CD4-positive, CD25-positive, alpha-beta regulatory T cell (primary cell): Measurements from ENCODE around the gene MTMR4. TPM values are rescaled to one million over a fixed set of nuclear protein-coding genes. Genes with fewer than 3 reads are reported as not detected.
"Not testable (repeated sequence)": the region's sequence is repeated elsewhere in the genome, so short reads cannot be mapped to it uniquely, and the experiment has no call there.

ENCODE experiments used
- ATAC-seq, 2 donors: fragments of 150-1000 bp; cut with Tn5 transposase; one replicate each; pipeline ENCODE4 v1.10.0; 2021; ENCODE audit warnings: low read depth in 2 of 2, moderate number of reproducible peaks in 2 of 2, moderate library complexity in 1 of 2
- DNase-seq, 3 donors: peaks; one replicate each; pipeline versions ENCODE4 v3.0.0 to v3.0.0-alpha.2; 2012 to 2022; ENCODE audit warnings: mixed read lengths in 1 of 3
- H3K27ac ChIP-seq: one replicate; pipeline ENCODE4 v1.7.0; 2013; ENCODE audit warnings: mild to moderate bottlenecking, low read length; ENCODE audit not compliant: insufficient read depth, poor library complexity, severe bottlenecking
- H3K27me3 ChIP-seq: one replicate; pipeline ENCODE4 v1.7.0; 2013; ENCODE audit warnings: low read length; ENCODE audit not compliant: control insufficient read depth, insufficient read depth
- H3K36me3 ChIP-seq: one replicate; pipeline ENCODE4 v1.7.0; 2013; ENCODE audit warnings: mild to moderate bottlenecking, low read length, moderate library complexity; ENCODE audit not compliant: control insufficient read depth, insufficient read depth
- H3K4me1 ChIP-seq: 2 replicates; pipeline ENCODE4 v1.7.0; 2013; ENCODE audit warnings: mild to moderate bottlenecking, low read length; ENCODE audit not compliant: insufficient read depth, control insufficient read depth, poor library complexity, severe bottlenecking
- H3K4me3 ChIP-seq: one replicate; pipeline ENCODE4 v1.7.0; 2013; ENCODE audit warnings: low read depth, mild to moderate bottlenecking, low read length, moderate library complexity
- H3K9me3 ChIP-seq, 2 experiments: 1 replicate in 1 of 2; 2 replicates in 1 of 2; pipeline ENCODE4 v1.7.0; 2013; ENCODE audit warnings: low read length in 2 of 2, mild to moderate bottlenecking in 1 of 2, moderate library complexity in 1 of 2; ENCODE audit not compliant: control insufficient read depth in 2 of 2
- H3K27ac Mint-ChIP-seq, 3 donors: one replicate each; pipeline ENCODE4 v1.8.0; 2020 to 2022; ENCODE audit warnings: mild to moderate bottlenecking in 3 of 3, mixed read lengths in 3 of 3, moderate library complexity in 2 of 3
- H3K27me3 Mint-ChIP-seq: one replicate; pipeline ENCODE4 v1.8.0; 2022; ENCODE audit warnings: mild to moderate bottlenecking, mixed read lengths
- H3K36me3 Mint-ChIP-seq: one replicate; pipeline ENCODE4 v1.8.0; 2020; ENCODE audit warnings: mixed read lengths
- H3K4me1 Mint-ChIP-seq, 4 donors: one replicate each; pipeline ENCODE4 v1.8.0; 2020 to 2022; ENCODE audit warnings: mixed read lengths in 4 of 4, mild to moderate bottlenecking in 1 of 4
- H3K4me3 Mint-ChIP-seq, 4 donors: one replicate each; pipeline ENCODE4 v1.8.0; 2020 to 2022; ENCODE audit warnings: mild to moderate bottlenecking in 4 of 4, mixed read lengths in 4 of 4, moderate library complexity in 3 of 4
- H3K9me3 Mint-ChIP-seq, 7 donors: one replicate each; pipeline ENCODE4 v1.8.0; 2020 to 2022; ENCODE audit warnings: mixed read lengths in 7 of 7, mild to moderate bottlenecking in 3 of 7, moderate library complexity in 2 of 7
- polyA plus RNA-seq, 4 donors: library from polyadenylated mRNA; unstranded; fragments of 300-500 nt; fragmentation: Illumina TruSeq; gene quantifications; one replicate each; pipeline ENCODE4 v1.2.3, GENCODE V29; 2021
- total RNA-seq: library from RNA; stranded (reverse); gene quantifications from one replicate; pipeline ENCODE4 v1.2.3, GENCODE V29; 2022

MTMR4 gene
- total and polyA plus RNA-seq, 5 donors from 2014 or later: 16.5 to 43.6 (median 19.0) TPM

- peaks cover 84% of the 10 kb centered on the region for H3K36me3 ChIP-seq
- Mint-ChIP-seq H3K4me1 (peaks cover 4 to 6% (median 5%) of the 10 kb centered on the region in 4 donors), H3K4me3 (no peak overlapping the region), H3K9me3 (no peaks in the 10 kb centered on the region), H3K36me3 (peaks cover 50% of the 10 kb centered on the region), H3K27me3 (no peaks in the 10 kb centered on the region), H3K27ac (peak overlapping the region in 2 of 3 donors; percentile 65 to 74)
- no peaks in the 10 kb centered on the region for H3K4me1 ChIP-seq
- DNase-seq: no peak
- peak in 1 of 2 donors; percentile 38 for ATAC-seq
- H3K4me3 ChIP-seq: no peak overlapping the region
- no peaks in the 10 kb centered on the region for H3K27me3 ChIP-seq
- H3K9me3 ChIP-seq: no peaks in the 10 kb centered on the region
- H3K27ac ChIP-seq: no peak overlapping the region
These were observed 9.5 kb downstream of the MTMR4 start for GRCh38 chr17:58504826-58505351.

- no peaks in the 10 kb centered on the region for H3K4me1 ChIP-seq
- no peak overlapping the region for H3K4me3 Mint-ChIP-seq
- ATAC-seq (no peak), DNase-seq (no peak)
- no peak overlapping the region for H3K4me3 ChIP-seq
- no peak overlapping the region for H3K27ac Mint-ChIP-seq
- no peak overlapping the region for H3K27ac ChIP-seq
- peaks cover 0 to 4% (median 2%) of the 10 kb centered on the region in 4 donors for H3K4me1 Mint-ChIP-seq
- no peaks in the 10 kb centered on the region for H3K27me3 ChIP-seq
- H3K9me3 Mint-ChIP-seq: no peaks in the 10 kb centered on the region
- peaks cover 44% of the 10 kb centered on the region for H3K36me3 Mint-ChIP-seq
- no peaks in the 10 kb centered on the region for H3K27me3 Mint-ChIP-seq
- no peaks in the 10 kb centered on the region for H3K9me3 ChIP-seq
- peaks cover 81% of the 10 kb centered on the region for H3K36me3 ChIP-seq
These were observed 10.6 kb downstream of the MTMR4 start for GRCh38 chr17:58503866-58504265.

- H3K9me3 ChIP-seq, H3K4me3 Mint-ChIP-seq, H3K27me3 ChIP-seq, H3K9me3 Mint-ChIP-seq, H3K27ac Mint-ChIP-seq, ATAC-seq, H3K27ac ChIP-seq, H3K4me3 ChIP-seq, H3K4me1 Mint-ChIP-seq, H3K27me3 Mint-ChIP-seq, H3K4me1 ChIP-seq, DNase-seq: not testable (repeated sequence)
- H3K36me3 ChIP-seq: peaks cover 80% of the 10 kb centered on the region
- H3K36me3 Mint-ChIP-seq: peaks cover 48% of the 10 kb centered on the region
These were observed 11.3 kb downstream of the MTMR4 start for GRCh38 chr17:58503134-58503533.

- no peaks in the 10 kb centered on the region for H3K9me3 Mint-ChIP-seq
- H3K4me3 ChIP-seq: no peak overlapping the region
- H3K27me3 Mint-ChIP-seq: no peaks in the 10 kb centered on the region
- ATAC-seq (no peak), DNase-seq (no peak)
- H3K36me3 ChIP-seq: peaks cover 73% of the 10 kb centered on the region
- H3K4me1 Mint-ChIP-seq: peaks cover 0 to 12% (median 4%) of the 10 kb centered on the region in 4 donors
- no peaks in the 10 kb centered on the region for H3K4me1 ChIP-seq
- no peaks in the 10 kb centered on the region for H3K9me3 ChIP-seq
- no peaks in the 10 kb centered on the region for H3K27me3 ChIP-seq
- no peak overlapping the region for H3K27ac Mint-ChIP-seq
- H3K36me3 Mint-ChIP-seq: peaks cover 46% of the 10 kb centered on the region
- no peak overlapping the region for H3K27ac ChIP-seq
- no peak overlapping the region for H3K4me3 Mint-ChIP-seq
These were observed 13.0 kb downstream of the MTMR4 start for GRCh38 chr17:58501451-58501850.

- no peaks in the 10 kb centered on the region for H3K27me3 ChIP-seq
- Mint-ChIP-seq H3K9me3 (no peaks in the 10 kb centered on the region), H3K36me3 (peaks cover 49% of the 10 kb centered on the region), H3K4me1 (peaks cover 0 to 10% (median 5%) of the 10 kb centered on the region in 4 donors), H3K27me3 (no peaks in the 10 kb centered on the region), H3K27ac (peak overlapping the region in 1 of 3 donors; percentile 56), H3K4me3 (no peak overlapping the region)
- H3K27ac ChIP-seq: no peak overlapping the region
- peaks cover 76% of the 10 kb centered on the region for H3K36me3 ChIP-seq
- no peaks in the 10 kb centered on the region for H3K4me1 ChIP-seq
- no peak for DNase-seq
- H3K4me3 ChIP-seq: no peak overlapping the region
- H3K9me3 ChIP-seq: no peaks in the 10 kb centered on the region
- no peak for ATAC-seq
These were observed 16.1 kb downstream of the MTMR4 start for GRCh38 chr17:58498177-58498828.

- DNase-seq: no peak
- no peak for ATAC-seq
- Mint-ChIP-seq H3K36me3 (peaks cover 54% of the 10 kb centered on the region), H3K4me1 (peaks cover under 1 to 11% (median 7%) of the 10 kb centered on the region in 4 donors), H3K9me3 (no peaks in the 10 kb centered on the region), H3K27ac (peak overlapping the region in 1 of 3 donors; percentile 87), H3K4me3 (no peak overlapping the region), H3K27me3 (no peaks in the 10 kb centered on the region)
- Histone ChIP-seq H3K36me3 (peaks cover 72% of the 10 kb centered on the region), H3K27me3 (no peaks in the 10 kb centered on the region), H3K4me1 (no peaks in the 10 kb centered on the region), H3K9me3 (no peaks in the 10 kb centered on the region), H3K27ac (no peak overlapping the region), H3K4me3 (no peak overlapping the region)
These were observed 20.9 kb downstream of the MTMR4 start for GRCh38 chr17:58493506-58493905.

GRCh38 chr17:58492238-58493121, 22.0 kb downstream of the MTMR4 start:
- Mint-ChIP-seq H3K27me3 (no peaks in the 10 kb centered on the region), H3K4me3 (no peak overlapping the region), H3K9me3 (no peaks in the 10 kb centered on the region), H3K27ac (peak overlapping the region in 1 of 3 donors; percentile 5), H3K36me3 (peaks cover 47% of the 10 kb centered on the region), H3K4me1 (peaks cover 0 to 9% (median 6%) of the 10 kb centered on the region in 4 donors)
- H3K36me3 ChIP-seq: peaks cover 63% of the 10 kb centered on the region
- no peaks in the 10 kb centered on the region for H3K9me3 ChIP-seq
- H3K27ac ChIP-seq: no peak overlapping the region
- DNase-seq (peak in 1 of 3 donors; percentile 27), ATAC-seq (no peak)
- H3K4me1 ChIP-seq: peaks cover 9% of the 10 kb centered on the region
- no peak overlapping the region for H3K4me3 ChIP-seq
- H3K27me3 ChIP-seq: no peaks in the 10 kb centered on the region
